Activated CD8-positive, alpha-beta T cell treated with anti-CD3 and anti-CD28 coated beads for 36 hours (primary cell): Measurements from ENCODE around the gene ZNF610. TPM values are rescaled to one million over a fixed set of nuclear protein-coding genes. Genes with fewer than 3 reads are reported as not detected.

Source experiments
- ATAC-seq: fragments of 200-7000 bp; cut with Tn5 transposase; one replicate; pipeline ENCODE4 v1.10.0; 2021; ENCODE audit warnings: mild to moderate bottlenecking, moderate library complexity
- CTCF ChIA-PET: fragments of 350-600 bp; sonication (Branson Sonifier 250); formaldehyde crosslinking; loops from one replicate; lab custom pipeline; 2021; ENCODE audit warnings: antibody characterized with exemption; lab: Charles Lee
- POLR2A ChIA-PET: fragments of 350-600 bp; sonication (Branson Sonifier 250); formaldehyde crosslinking; loops from one replicate; lab custom pipeline; 2021; ENCODE audit warnings: antibody characterized with exemption; lab: Charles Lee
- DNase-seq: peaks from one replicate; pipeline ENCODE4 v3.0.0-alpha.2; 2020
- H3K27ac Mint-ChIP-seq: one replicate; pipeline ENCODE4 v1.8.0; 2021; ENCODE audit warnings: mild to moderate bottlenecking, mixed read lengths
- H3K27me3 Mint-ChIP-seq: one replicate; pipeline ENCODE4 v1.8.0; 2021; ENCODE audit warnings: mixed read lengths
- H3K36me3 Mint-ChIP-seq: one replicate; pipeline ENCODE4 v1.8.0; 2021; ENCODE audit warnings: low read depth, mixed read lengths
- H3K4me1 Mint-ChIP-seq: one replicate; pipeline ENCODE4 v1.8.0; 2021; ENCODE audit warnings: low read depth, mixed read lengths
- H3K4me3 Mint-ChIP-seq: one replicate; pipeline ENCODE4 v1.8.0; 2021; ENCODE audit warnings: mild to moderate bottlenecking, moderate library complexity, mixed read lengths
- H3K9me3 Mint-ChIP-seq: one replicate; pipeline ENCODE4 v1.8.0; 2021; ENCODE audit warnings: mixed read lengths
- intact Hi-C: fragments of 100-400 bp; cut with micrococcal nuclease; formaldehyde crosslinking; loops from one replicate; pipeline ENCODE4 v1.10.0; 2022
- total RNA-seq, 2 experiments: library from RNA; stranded (reverse); gene quantifications; one replicate each; pipeline ENCODE4 v1.2.3, GENCODE V29; 2021
- TF ChIP-seq, protein P1 (sequence below): fragments of 200-600 bp; IDR thresholded peaks from one replicate; pipeline ENCODE4 v1.8.0; 2022; ENCODE audit warnings: antibody characterized with exemption, mild to moderate bottlenecking

ZNF610 gene
- total RNA-seq, 2 experiments from 2014 or later = 1.4 to 3.2 TPM

DNA sequence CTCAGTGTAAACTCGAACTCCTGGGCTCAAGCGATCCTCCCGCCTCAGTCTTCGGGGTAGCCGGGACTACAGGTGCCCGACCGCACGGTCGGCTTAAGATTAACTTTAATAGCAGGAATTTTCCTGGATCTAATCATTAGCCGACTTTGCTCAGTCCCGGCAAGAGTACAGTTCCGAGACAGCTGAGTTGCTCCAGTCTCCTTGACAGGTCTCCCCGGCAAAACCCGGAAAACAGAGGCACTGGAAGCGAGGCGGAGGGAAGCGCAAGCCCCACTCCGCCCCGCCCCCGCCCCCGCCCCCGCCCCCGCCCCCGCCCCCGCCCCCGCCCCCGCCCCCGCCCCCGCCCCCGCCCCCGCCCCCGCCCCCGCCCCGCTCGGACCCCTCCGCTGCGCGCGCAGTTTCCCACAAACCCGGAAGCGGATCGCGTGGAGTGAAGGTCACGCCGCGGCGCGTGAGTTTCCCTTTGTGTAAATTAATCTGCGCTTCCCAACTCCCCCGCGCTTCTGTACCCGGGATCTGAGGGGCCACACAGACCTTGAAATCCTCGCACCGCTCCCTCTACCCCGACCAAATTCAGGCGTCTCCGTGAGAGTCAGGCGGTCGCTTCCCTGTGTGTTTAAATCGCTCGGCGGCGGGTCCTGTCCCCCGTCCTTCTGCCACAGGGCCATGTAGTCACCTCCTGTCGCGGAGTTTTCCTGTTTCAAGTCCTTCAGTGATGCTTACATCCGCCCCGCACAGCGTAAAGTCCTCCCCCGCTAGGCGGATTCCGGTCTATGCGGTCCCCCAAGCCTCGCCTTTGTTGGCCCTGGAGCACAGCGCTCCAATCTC lies 39.1 kb upstream of the ZNF610 start, which contains the start of gene ZNF480:
Gene ZNF480 (plus strand): TSS at position 397 of the 828 bp plus-strand sequence. CDS start 3,244 bp downstream, outside the sequence.
- H3K4me3 Mint-ChIP-seq = peak within 1 kb of the TSS; percentile 85
- TF ChIP-seq, protein P1, sequence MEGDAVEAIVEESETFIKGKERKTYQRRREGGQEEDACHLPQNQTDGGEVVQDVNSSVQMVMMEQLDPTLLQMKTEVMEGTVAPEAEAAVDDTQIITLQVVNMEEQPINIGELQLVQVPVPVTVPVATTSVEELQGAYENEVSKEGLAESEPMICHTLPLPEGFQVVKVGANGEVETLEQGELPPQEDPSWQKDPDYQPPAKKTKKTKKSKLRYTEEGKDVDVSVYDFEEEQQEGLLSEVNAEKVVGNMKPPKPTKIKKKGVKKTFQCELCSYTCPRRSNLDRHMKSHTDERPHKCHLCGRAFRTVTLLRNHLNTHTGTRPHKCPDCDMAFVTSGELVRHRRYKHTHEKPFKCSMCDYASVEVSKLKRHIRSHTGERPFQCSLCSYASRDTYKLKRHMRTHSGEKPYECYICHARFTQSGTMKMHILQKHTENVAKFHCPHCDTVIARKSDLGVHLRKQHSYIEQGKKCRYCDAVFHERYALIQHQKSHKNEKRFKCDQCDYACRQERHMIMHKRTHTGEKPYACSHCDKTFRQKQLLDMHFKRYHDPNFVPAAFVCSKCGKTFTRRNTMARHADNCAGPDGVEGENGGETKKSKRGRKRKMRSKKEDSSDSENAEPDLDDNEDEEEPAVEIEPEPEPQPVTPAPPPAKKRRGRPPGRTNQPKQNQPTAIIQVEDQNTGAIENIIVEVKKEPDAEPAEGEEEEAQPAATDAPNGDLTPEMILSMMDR = no peak
- H3K27me3 Mint-ChIP-seq = no peaks in the 10 kb centered on the region
- peak within 1 kb of the TSS; percentile 97 for H3K27ac Mint-ChIP-seq
- ATAC-seq (peak; percentile 93), DNase-seq (peak; percentile 80)
- peaks cover 74% of the 10 kb centered on the region for H3K36me3 Mint-ChIP-seq
- POLR2A ChIA-PET = interaction anchor here (1.0 to 1.4 kb wide), 2 partner anchors 40 to 520 kb away, joined by 3 to 4 read pairs; no protein-coding TSS in a partner anchor
- H3K9me3 Mint-ChIP-seq = peaks cover 49% of the 10 kb centered on the region
- intact Hi-C loops = no loop called here
- peaks cover 18% of the 10 kb centered on the region for H3K4me1 Mint-ChIP-seq
- CTCF ChIA-PET = interaction anchor here (0.6 kb wide), 1 partner anchor 359 kb away, joined by 4 read pairs; no protein-coding TSS in a partner anchor

DNA sequence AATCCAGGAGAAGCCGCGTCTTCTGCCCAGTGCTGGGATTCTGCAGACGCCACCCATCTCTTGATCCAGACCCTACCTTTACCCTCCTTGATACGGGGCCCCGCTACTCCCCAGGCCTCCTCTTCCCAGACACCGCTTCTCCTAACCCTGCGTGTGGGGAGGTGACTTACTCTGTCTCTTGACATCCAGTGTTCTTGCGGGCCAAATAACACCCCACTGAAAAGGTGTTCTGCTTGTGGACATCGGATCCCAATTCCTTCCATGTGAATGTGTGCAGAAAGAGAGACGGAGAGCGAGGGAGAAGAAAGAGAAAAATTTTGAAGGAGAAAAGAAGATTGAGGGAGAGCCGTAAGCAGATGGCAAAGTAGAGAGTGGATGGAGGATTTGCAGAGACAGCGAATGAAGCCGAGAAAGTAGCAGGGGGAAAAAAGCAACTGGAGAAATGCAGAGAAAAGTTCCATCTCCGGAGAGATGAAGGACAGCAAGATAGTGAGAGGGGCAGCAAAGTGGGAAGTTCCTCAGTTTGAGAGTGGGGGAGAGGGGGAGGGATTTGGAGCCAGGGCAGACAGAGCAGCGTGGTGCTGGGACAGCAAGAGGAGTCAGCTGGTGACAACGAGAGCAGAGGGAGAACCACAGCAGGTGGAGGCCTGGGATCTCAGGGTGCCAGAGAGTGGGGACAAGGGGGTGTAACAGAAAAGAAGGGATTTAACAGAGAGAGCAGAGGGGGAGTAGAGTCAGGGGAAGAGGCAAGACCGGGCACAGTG lies 38.3 kb upstream of the ZNF610 start:
- H3K27ac Mint-ChIP-seq = peak overlapping the region; percentile 97
- TF ChIP-seq, protein P1 = no peak
- ChIA-PET POLR2A (no interaction called here), CTCF (no interaction called here)
- peak overlapping the region; percentile 85 for H3K4me3 Mint-ChIP-seq
- DNase-seq (no peak), ATAC-seq (peak; percentile 48)
- intact Hi-C loops = no loop called here
- peaks cover 75% of the 10 kb centered on the region for H3K36me3 Mint-ChIP-seq
- no peaks in the 10 kb centered on the region for H3K27me3 Mint-ChIP-seq
- peaks cover 52% of the 10 kb centered on the region for H3K9me3 Mint-ChIP-seq
- peaks cover 18% of the 10 kb centered on the region for H3K4me1 Mint-ChIP-seq

DNA sequence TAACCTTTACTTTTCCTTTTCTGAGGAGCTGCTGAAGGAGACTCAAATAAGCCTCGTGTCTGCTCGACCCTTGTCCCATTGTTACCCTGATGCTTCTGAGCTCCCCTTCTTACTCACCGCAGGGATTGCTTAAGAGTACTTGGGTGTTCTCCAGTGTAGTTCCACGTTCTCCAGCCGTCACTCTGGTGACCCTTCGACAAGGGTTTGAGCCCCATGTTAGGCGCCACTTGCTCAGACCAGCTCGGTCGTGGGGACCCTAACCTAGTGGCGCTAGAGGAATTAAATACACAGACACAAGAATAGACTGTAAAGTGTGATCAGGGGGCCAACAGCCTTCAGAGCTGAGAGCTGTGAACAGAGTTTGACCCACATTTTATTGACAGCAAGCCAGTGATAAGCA lies 28.8 kb upstream of the ZNF610 start:
- ChIA-PET POLR2A (no interaction called here), CTCF (no interaction called here)
- H3K4me3 Mint-ChIP-seq = no peak overlapping the region
- TF ChIP-seq, protein P1 = no peak
- no peaks in the 10 kb centered on the region for H3K4me1 Mint-ChIP-seq
- ATAC-seq (no peak), DNase-seq (no peak)
- intact Hi-C loops = no loop called here
- no peak overlapping the region for H3K27ac Mint-ChIP-seq
- H3K9me3 Mint-ChIP-seq = peaks cover 56% of the 10 kb centered on the region
- peaks cover 82% of the 10 kb centered on the region for H3K36me3 Mint-ChIP-seq
- no peaks in the 10 kb centered on the region for H3K27me3 Mint-ChIP-seq

DNA sequence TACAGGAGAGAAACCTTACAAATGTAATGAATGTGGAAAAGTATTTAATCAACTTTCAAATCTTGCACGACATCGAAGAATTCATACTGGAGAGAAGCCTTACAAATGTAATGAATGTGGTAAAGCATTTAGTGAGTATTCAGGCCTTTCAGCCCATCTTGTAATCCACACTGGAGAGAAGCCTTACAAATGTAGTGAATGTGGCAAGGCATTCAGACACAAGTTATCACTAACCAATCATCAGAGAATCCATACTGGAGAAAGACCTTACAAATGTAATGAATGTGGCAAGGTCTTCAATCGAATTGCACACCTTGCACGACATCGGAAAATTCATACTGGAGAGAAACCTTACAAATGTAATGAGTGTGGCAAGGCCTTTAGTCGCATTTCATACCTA lies 13.6 kb upstream of the ZNF610 start:
- ATAC-seq (no peak), DNase-seq (no peak)
- Mint-ChIP-seq H3K9me3 (peaks cover 76% of the 10 kb centered on the region), H3K36me3 (peaks cover 69% of the 10 kb centered on the region), H3K4me3 (no peak overlapping the region), H3K27me3 (no peaks in the 10 kb centered on the region), H3K27ac (no peak overlapping the region), H3K4me1 (no peaks in the 10 kb centered on the region)
- intact Hi-C loops = no loop called here
- ChIA-PET POLR2A (no interaction called here), CTCF (no interaction called here)
- TF ChIP-seq, protein P1 = no peak
